Astrocyte (in vitro differentiated cells and primary cell): Measurements from ENCODE around the gene YBX2. TPM values are rescaled to one million over a fixed set of nuclear protein-coding genes. Genes with fewer than 3 reads are reported as not detected.
A peak's percentile ranks its signal among the peaks of the same experiment; 100 is the strongest.

Experiments used
- DNase-seq: peaks from one replicate; pipeline ENCODE4 v3.0.0-alpha.2; 2010; ENCODE audit warnings: low read depth
- FAIRE-seq: peaks from 2 replicates; lab custom pipeline; 2011; peaks lifted over from hg19 to GRCh38; lab: Jason Lieb, UNC
- H2AFZ ChIP-seq: 2 replicates; pipeline ENCODE4 v1.6.0; 2012; ENCODE audit warnings: low read depth, low read length, inconsistent platforms
- H3K27ac ChIP-seq: 2 replicates; pipeline ENCODE4 v1.5.1; 2011; ENCODE audit warnings: low read depth, low read length, inconsistent platforms
- H3K27me3 ChIP-seq: 2 replicates; pipeline ENCODE4 v1.6.0; 2011; ENCODE audit warnings: low read length, inconsistent platforms; ENCODE audit not compliant: insufficient read depth
- H3K36me3 ChIP-seq: 2 replicates; pipeline ENCODE4 v1.5.1; 2011; ENCODE audit warnings: low read length, inconsistent platforms; ENCODE audit not compliant: insufficient read depth
- H3K4me1 ChIP-seq: 2 replicates; pipeline ENCODE4 v1.5.1; 2011; ENCODE audit warnings: low read length, inconsistent platforms; ENCODE audit not compliant: insufficient read depth
- H3K4me2 ChIP-seq: 2 replicates; pipeline ENCODE4 v1.6.0; 2012; ENCODE audit warnings: low read length, inconsistent platforms
- H3K4me3 ChIP-seq: 2 replicates; pipeline ENCODE4 v1.5.1; 2011; ENCODE audit warnings: low read depth, mild to moderate bottlenecking, low read length, inconsistent platforms; ENCODE audit not compliant: insufficient read depth
- H3K79me2 ChIP-seq: 2 replicates; pipeline ENCODE4 v1.6.0; 2012; ENCODE audit warnings: mild to moderate bottlenecking, low read length, inconsistent platforms; ENCODE audit not compliant: insufficient read depth
- H3K9ac ChIP-seq: 2 replicates; pipeline ENCODE4 v1.6.0; 2012; ENCODE audit warnings: mild to moderate bottlenecking, low read length, inconsistent platforms
- H3K9me3 ChIP-seq: 2 replicates; pipeline ENCODE4 v1.5.1; 2012; ENCODE audit warnings: low read depth, mild to moderate bottlenecking, low read length, inconsistent platforms; ENCODE audit not compliant: insufficient read depth
- H4K20me1 ChIP-seq: 2 replicates; pipeline ENCODE4 v1.6.0; 2012; ENCODE audit warnings: low read length, inconsistent platforms; ENCODE audit not compliant: insufficient read depth
- H3K27ac Mint-ChIP-seq: one replicate; pipeline ENCODE4 v1.8.0; 2021; ENCODE audit warnings: mild to moderate bottlenecking, mixed read lengths; ENCODE audit not compliant: unreplicated experiment
- H3K27me3 Mint-ChIP-seq: one replicate; pipeline ENCODE4 v1.8.0; 2021; ENCODE audit warnings: low read depth, mixed read lengths; ENCODE audit not compliant: unreplicated experiment
- H3K36me3 Mint-ChIP-seq: one replicate; pipeline ENCODE4 v1.8.0; 2021; ENCODE audit warnings: low read depth, mixed read lengths; ENCODE audit not compliant: unreplicated experiment
- H3K4me1 Mint-ChIP-seq: one replicate; pipeline ENCODE4 v1.8.0; 2021; ENCODE audit warnings: low read depth, mixed read lengths; ENCODE audit not compliant: unreplicated experiment
- H3K4me3 Mint-ChIP-seq: one replicate; pipeline ENCODE4 v1.8.0; 2021; ENCODE audit warnings: mild to moderate bottlenecking, moderate library complexity, mixed read lengths; ENCODE audit not compliant: unreplicated experiment
- H3K9me3 Mint-ChIP-seq: one replicate; pipeline ENCODE4 v1.8.0; 2021; ENCODE audit warnings: mild to moderate bottlenecking, mixed read lengths; ENCODE audit not compliant: unreplicated experiment
- CTCF ChIP-seq: IDR thresholded peaks from 2 replicates; pipeline ENCODE4 v1.5.1; 2011; ENCODE audit warnings: low read depth, mild to moderate bottlenecking, inconsistent platforms, low read length, moderate library complexity; ENCODE audit not compliant: insufficient read depth
- EZH2 ChIP-seq: IDR thresholded peaks from 2 replicates; pipeline ENCODE4 v1.6.1; 2012; ENCODE audit warnings: mild to moderate bottlenecking, low read length, inconsistent platforms; ENCODE audit not compliant: insufficient read depth
- total RNA-seq: library from RNA; stranded (reverse); gene quantifications from 2 replicates; pipeline ENCODE4 v1.2.1, GENCODE V29; 2021

The YBX2 gene
- total RNA-seq, 1 donor from 2014 or later: 0.86 TPM

- peaks cover 8% of the 10 kb centered on the region for H3K4me1 ChIP-seq
- Mint-ChIP-seq H3K36me3 (no peaks in the 10 kb centered on the region), H3K27me3 (peaks cover 53% of the 10 kb centered on the region), H3K4me3 (no peak overlapping the region), H3K4me1 (peaks cover 2% of the 10 kb centered on the region), H3K27ac (no peak overlapping the region), H3K9me3 (no peaks in the 10 kb centered on the region)
- H3K36me3 ChIP-seq: no peaks in the 10 kb centered on the region
- TF ChIP-seq EZH2 (peak; percentile 93), CTCF (no peak)
- no peak overlapping the region for H3K9ac ChIP-seq
- H3K4me3 ChIP-seq: no peak overlapping the region
- no peak overlapping the region for H3K27ac ChIP-seq
- FAIRE-seq (no peak), DNase-seq (no peak)
- H3K9me3 ChIP-seq: no peaks in the 10 kb centered on the region
- peak overlapping the region; percentile 58 for H3K4me2 ChIP-seq
- H2AFZ ChIP-seq: no peak overlapping the region
- H3K79me2 ChIP-seq: no peaks in the 10 kb centered on the region
- H4K20me1 ChIP-seq: no peaks in the 10 kb centered on the region
- H3K27me3 ChIP-seq: peaks cover 39% of the 10 kb centered on the region
These were observed 424 bp downstream of the YBX2 start for GRCh38 chr17:7293816-7294613.

DNA sequence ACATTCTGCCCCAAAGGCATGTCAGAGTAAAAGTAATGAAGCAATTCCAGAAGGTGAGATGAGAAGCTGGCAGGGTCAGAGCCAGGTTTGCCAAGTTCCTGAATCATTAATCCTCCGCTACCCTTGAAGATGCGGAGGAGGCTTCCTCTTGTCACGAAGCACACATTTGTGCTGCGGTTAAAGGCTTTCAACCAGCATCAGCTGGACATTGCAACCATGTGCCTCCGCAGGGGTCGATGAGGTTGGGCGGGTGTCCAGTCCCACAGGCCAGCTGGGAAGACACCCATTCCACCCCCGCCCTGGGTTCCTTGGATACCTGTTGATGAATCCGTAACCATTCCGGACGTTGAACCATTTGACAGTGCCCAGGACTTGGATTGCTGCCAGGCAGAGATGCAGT is 1.3 kb downstream of the YBX2 start:
- no peak overlapping the region for H2AFZ ChIP-seq
- H3K27ac ChIP-seq: no peak overlapping the region
- TF ChIP-seq CTCF (no peak), EZH2 (no peak)
- no peaks in the 10 kb centered on the region for H3K36me3 ChIP-seq
- no peaks in the 10 kb centered on the region for H3K9me3 Mint-ChIP-seq
- H3K9me3 ChIP-seq: no peaks in the 10 kb centered on the region
- peaks cover 56% of the 10 kb centered on the region for H3K27me3 Mint-ChIP-seq
- peaks cover 2% of the 10 kb centered on the region for H3K36me3 Mint-ChIP-seq
- H3K4me2 ChIP-seq: no peak overlapping the region
- no peaks in the 10 kb centered on the region for H4K20me1 ChIP-seq
- H3K79me2 ChIP-seq: no peaks in the 10 kb centered on the region
- peaks cover 42% of the 10 kb centered on the region for H3K27me3 ChIP-seq
- H3K9ac ChIP-seq: no peak overlapping the region
- no peak for DNase-seq
- H3K4me3 ChIP-seq: no peak overlapping the region
- peaks cover 8% of the 10 kb centered on the region for H3K4me1 ChIP-seq
- no peak overlapping the region for H3K27ac Mint-ChIP-seq
- no peak for FAIRE-seq
- H3K4me1 Mint-ChIP-seq: peaks cover 2% of the 10 kb centered on the region
- H3K4me3 Mint-ChIP-seq: peak overlapping the region; percentile 64

DNA sequence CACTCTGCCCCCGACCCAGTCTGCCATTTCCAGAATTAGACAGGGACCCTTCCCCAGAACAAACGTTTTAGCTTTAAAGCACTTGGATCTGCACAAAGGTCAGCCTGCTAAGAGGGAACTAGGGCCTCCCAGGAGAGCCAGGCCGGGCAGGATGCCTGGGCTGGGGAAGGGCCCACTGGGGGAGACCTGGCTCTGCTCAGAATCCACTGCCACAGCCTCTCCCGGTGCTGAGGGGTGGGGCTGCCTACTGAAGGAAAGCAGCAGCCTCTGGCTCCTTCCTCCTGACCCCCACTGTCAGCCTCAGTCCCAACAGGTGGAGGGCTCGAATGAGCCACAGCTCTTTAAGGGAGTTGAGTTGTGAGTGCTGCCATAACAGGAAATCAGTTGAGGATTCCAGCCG is 1.7 kb downstream of the YBX2 start:
- H3K4me3 Mint-ChIP-seq: peak overlapping the region; percentile 64
- peaks cover 45% of the 10 kb centered on the region for H3K27me3 ChIP-seq

More for the DNA sequence above, 1.7 kb downstream of the YBX2 start:
- Mint-ChIP-seq H3K27ac (no peak overlapping the region), H3K27me3 (peaks cover 58% of the 10 kb centered on the region), H3K4me1 (peaks cover 2% of the 10 kb centered on the region), H3K36me3 (peaks cover 2% of the 10 kb centered on the region), H3K9me3 (no peaks in the 10 kb centered on the region)
- Histone ChIP-seq H3K4me2 (no peak overlapping the region), H3K4me1 (peaks cover 8% of the 10 kb centered on the region), H2AFZ (no peak overlapping the region), H3K79me2 (no peaks in the 10 kb centered on the region), H3K9me3 (no peaks in the 10 kb centered on the region), H3K36me3 (no peaks in the 10 kb centered on the region), H3K9ac (no peak overlapping the region), H3K4me3 (no peak overlapping the region), H3K27ac (no peak overlapping the region), H4K20me1 (no peaks in the 10 kb centered on the region)
- no peak for DNase-seq
- FAIRE-seq: no peak
- no peak for TF ChIP-seq CTCF
- no peak for TF ChIP-seq EZH2
